Kidney epithelial cell (primary cell): ENCODE measurements around the gene DCP2. TPM values are rescaled to one million over a fixed set of nuclear protein-coding genes. Genes with fewer than 3 reads are reported as not detected.

Experiments
- DNase-seq: peaks from one replicate; pipeline ENCODE4 v3.0.0-alpha.2; 2010; ENCODE audit warnings: low read depth
- H3K27me3 ChIP-seq: 2 replicates; pipeline ENCODE4 v1.6.0; 2011; ENCODE audit warnings: low read length; ENCODE audit not compliant: control insufficient read depth, insufficient read depth
- H3K36me3 ChIP-seq: 2 replicates; pipeline ENCODE4 v1.5.1; 2011; ENCODE audit warnings: low read length; ENCODE audit not compliant: control insufficient read depth, insufficient read depth
- H3K4me3 ChIP-seq: 2 replicates; pipeline ENCODE4 v1.5.1; 2011; ENCODE audit warnings: low read depth, mild to moderate bottlenecking, control low read depth, low read length
- CTCF ChIP-seq: IDR thresholded peaks from 2 replicates; pipeline ENCODE4 v1.5.1; 2011; ENCODE audit warnings: mild to moderate bottlenecking, moderate library complexity, low read length, control low read depth, inconsistent platforms; ENCODE audit not compliant: insufficient read depth, poor library complexity, severe bottlenecking
- total RNA-seq: library from RNA; depleted of rRNA; stranded (reverse); fragments of >200 nt; gene quantifications from 2 replicates; pipeline ENCODE4 v1.2.3, GENCODE V29; 2015

DCP2 gene
- total RNA-seq, 1 donor from 2014 or later: 33.4 TPM

GRCh38 chr5:113036321-113036720 lies 59.7 kb downstream of the DCP2 start:
- Histone ChIP-seq H3K4me3 (no peak overlapping the region), H3K27me3 (no peaks in the 10 kb centered on the region), H3K36me3 (no peaks in the 10 kb centered on the region)
- DNase-seq: no peak
- TF ChIP-seq CTCF: no peak

DNA sequence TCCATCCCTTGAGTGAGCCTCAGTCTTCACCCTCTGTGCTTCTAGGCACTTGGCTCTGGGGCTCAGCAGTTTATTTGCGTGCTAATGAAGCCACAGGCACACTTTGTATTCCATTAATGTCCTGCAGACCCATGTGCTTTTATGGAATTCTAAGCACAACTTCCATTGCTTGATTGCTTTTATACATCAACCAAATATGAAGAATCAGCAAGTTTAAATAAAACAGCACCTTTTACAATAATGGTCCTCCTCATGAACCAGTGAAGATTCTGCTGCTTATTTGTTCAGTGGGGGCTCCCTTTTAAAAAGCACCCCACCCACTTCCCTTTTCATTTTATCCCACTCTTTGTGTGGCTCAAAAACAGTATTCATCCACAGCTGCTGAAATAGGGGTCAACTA lies 60.2 kb downstream of the DCP2 start:
- no peak for DNase-seq
- no peaks in the 10 kb centered on the region for H3K27me3 ChIP-seq
- no peak for TF ChIP-seq CTCF

GRCh38 chr5:113038136-113038535 lies 61.5 kb downstream of the DCP2 start:
- no peak for DNase-seq
- H3K27me3 ChIP-seq: no peaks in the 10 kb centered on the region
- no peak overlapping the region for H3K4me3 ChIP-seq
- TF ChIP-seq CTCF: no peak
- H3K36me3 ChIP-seq: no peaks in the 10 kb centered on the region

More for the DNA sequence above, 60.2 kb downstream of the DCP2 start:
- Histone ChIP-seq H3K36me3 (no peaks in the 10 kb centered on the region), H3K4me3 (no peak overlapping the region)

DNA sequence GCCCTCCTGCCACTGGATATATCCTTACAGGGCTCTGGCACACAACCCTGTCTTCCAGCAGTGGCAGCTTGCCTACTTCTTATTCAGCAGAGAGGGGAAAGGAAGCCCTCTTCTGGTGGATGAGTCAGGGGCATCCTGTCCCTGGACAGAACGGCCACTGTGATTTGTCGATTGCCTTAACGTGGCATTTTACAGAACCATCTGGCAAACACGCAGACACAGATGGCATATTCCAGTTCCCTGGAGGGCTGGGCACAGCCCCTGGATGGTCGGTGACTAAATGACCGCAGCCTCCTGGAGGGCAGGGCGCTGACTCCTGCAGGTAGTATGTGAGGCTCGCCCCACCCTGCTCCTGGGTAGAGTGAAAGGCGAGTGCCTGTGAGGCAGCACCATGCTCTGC lies 62.1 kb downstream of the DCP2 start:
- no peak for DNase-seq
- no peaks in the 10 kb centered on the region for H3K36me3 ChIP-seq
- no peak for TF ChIP-seq CTCF

DNA sequence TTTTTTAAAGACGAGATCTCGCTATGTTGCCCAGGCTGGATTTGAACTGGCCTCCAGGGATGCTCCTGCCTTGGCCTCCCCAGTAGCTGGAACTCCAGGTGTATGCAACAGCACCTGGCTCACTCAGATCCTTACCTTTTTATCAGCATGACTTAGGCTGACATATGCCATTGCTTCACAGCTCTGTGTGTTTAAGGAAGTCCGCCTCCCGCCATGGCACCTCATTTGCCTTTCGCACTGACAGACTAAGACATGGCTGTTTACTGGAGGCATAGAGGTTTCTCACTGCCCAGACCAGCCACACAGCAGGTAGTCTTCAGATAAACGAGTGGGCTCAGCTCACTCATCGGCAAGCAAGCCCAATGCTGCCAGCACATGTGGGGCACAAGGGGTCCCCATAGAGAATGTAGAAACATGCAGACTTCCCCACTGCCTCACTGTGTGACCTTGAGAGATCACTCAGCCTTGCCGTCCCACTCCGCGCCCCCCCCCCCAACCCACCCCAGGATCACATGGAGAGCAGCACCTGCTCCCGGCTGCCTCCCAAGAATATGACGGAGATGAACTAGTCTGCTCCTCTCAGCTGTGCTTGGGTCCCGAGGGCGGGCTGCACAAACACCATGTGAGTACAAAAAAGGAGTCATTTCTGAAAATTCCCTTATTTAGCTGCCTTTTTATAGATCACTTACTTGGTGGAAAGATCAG lies 62.8 kb downstream of the DCP2 start:
- H3K27me3 ChIP-seq: no peaks in the 10 kb centered on the region
- TF ChIP-seq CTCF: no peak
- no peaks in the 10 kb centered on the region for H3K36me3 ChIP-seq
- DNase-seq: no peak
- H3K4me3 ChIP-seq: no peak overlapping the region

More for the DNA sequence above, 62.1 kb downstream of the DCP2 start:
- H3K4me3 ChIP-seq: no peak overlapping the region
- no peaks in the 10 kb centered on the region for H3K27me3 ChIP-seq

- no peak for TF ChIP-seq CTCF
- Histone ChIP-seq H3K36me3 (no peaks in the 10 kb centered on the region), H3K4me3 (no peak overlapping the region), H3K27me3 (no peaks in the 10 kb centered on the region)
- no peak for DNase-seq
These were observed 63.3 kb downstream of the DCP2 start for GRCh38 chr5:113039934-113040285.
